Endothelial cell of hepatic sinusoid (primary cell): ENCODE results near the gene BMPR1A.
"Not testable (repeated sequence)": the region's sequence is repeated elsewhere in the genome, so short reads cannot be mapped to it uniquely, and the experiment has no call there.

Experiments
- in situ Hi-C: cut with HindIII; loops from 2 replicates; pipeline ENCODE4 v1.10.0; 2017; ENCODE audit warnings: low sequenced_read_pairs

The BMPR1A gene

DNA sequence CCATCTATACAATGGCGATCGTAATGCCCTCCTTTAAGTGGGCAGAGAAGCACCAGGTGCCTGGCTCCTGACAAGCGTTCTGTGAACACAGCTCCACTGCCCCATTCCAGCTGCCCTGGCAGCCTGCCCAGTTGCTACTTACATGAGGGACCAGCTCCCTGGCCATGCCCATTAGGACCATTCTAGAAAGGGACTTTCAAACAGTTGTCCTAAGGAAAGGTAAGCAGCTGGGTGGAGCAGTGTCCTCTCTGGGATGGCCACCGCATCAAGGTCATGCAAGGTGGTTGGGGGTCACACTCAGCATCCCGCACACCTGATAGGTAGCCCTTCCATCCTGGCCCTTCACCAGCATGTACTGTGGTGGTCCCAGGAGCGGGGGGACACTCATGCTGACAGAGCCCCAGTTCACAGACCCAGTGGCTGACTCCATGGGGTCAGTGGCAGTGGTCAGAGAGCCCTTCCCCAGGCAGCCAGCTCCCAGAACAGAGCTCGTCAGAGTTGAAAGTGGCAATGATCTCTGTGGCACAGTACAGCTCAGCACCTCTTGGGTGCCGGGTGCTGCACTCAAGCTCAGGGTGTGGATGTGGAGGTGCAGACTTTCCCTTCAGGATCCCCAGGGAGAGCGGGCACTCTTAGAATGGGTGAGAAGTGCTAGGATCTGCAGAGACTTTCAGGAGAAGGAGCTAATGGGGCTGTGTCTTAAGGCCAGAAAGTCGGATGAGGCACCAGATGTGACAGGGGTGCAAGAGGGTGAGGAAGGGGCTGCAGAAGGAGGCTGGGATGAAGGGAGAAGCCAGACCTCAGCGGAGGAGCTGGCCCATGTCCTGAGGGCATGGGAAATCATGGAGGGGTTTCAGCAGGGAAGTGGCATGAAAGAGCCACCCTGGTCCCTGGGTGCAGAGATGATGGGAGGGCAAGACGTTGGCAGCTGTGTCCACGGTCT lies 190.1 kb downstream of the BMPR1A start:
- in situ Hi-C loops = no loop called here

DNA sequence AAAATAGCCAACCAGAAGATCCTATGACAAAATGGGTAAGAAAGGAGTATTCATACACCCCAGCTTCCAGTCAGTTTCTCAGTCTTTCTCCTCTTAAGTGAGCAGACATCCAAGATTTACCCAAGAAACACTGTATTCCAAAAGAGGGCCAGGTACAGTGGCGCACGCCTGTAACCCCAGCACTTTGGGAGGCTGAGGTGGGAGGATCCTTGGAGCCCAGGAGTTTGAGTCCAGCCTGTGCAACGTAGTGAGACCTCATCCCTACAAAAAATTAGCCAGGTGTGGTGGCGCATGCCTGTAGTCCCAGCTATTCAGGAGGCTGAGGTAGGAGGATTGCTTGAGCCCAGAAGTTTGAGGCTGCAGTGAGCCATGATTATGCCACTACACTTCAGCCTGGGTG lies 191.4 kb downstream of the BMPR1A start:
- in situ Hi-C loops = not testable (repeated sequence)

GRCh38 chr10:86950349-86950748 lies 193.9 kb downstream of the BMPR1A start:
- in situ Hi-C loops = no loop called here

GRCh38 chr10:86951184-86951761 lies 194.9 kb downstream of the BMPR1A start:
- in situ Hi-C loops = no loop called here

DNA sequence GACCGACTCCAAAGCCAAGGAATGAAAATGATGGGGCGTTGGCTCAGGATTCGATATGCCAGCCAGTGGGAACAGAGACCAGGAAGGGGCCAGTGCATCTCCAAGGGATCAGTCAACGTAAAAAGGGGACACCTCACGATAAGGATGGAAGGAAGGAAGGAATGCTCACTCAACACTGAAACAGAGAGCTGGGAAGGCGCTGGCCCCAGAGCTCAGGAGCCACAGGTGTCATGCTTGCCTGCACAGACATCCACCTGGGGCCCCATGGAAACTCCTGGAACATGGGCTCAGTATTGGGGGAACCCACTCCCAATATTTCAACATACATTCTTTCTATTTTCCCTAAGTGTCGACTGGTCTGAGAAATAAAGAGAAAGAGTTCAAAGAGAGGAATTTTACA lies 195.7 kb downstream of the BMPR1A start:
- in situ Hi-C loops = no loop called here

DNA sequence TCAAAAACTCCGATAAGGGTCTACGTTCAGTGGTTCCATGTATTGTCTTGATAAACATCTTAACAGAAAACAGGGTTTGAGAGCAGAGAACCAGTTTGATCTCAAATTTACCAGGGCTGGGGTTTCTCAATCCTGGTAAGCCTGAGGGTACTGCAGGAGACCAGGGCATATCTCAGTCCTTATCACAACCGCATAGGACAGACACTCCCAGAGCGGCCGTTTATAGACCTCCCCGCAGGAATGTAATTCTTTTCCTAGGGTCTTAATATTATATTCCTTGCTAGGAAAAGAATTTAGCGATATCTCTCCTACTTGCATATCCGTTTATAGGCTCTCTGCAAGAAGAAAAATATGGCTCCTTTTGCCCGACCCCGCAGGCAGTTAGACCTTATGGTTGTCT lies 196.3 kb downstream of the BMPR1A start:
- in situ Hi-C loops = not testable (repeated sequence)

- in situ Hi-C loops = no loop called here
Measured at GRCh38 chr10:86953747-86954680, 197.6 kb downstream of the BMPR1A start.

- in situ Hi-C loops = no loop called here
Measured at GRCh38 chr10:86954681-86955500, 198.5 kb downstream of the BMPR1A start.

DNA sequence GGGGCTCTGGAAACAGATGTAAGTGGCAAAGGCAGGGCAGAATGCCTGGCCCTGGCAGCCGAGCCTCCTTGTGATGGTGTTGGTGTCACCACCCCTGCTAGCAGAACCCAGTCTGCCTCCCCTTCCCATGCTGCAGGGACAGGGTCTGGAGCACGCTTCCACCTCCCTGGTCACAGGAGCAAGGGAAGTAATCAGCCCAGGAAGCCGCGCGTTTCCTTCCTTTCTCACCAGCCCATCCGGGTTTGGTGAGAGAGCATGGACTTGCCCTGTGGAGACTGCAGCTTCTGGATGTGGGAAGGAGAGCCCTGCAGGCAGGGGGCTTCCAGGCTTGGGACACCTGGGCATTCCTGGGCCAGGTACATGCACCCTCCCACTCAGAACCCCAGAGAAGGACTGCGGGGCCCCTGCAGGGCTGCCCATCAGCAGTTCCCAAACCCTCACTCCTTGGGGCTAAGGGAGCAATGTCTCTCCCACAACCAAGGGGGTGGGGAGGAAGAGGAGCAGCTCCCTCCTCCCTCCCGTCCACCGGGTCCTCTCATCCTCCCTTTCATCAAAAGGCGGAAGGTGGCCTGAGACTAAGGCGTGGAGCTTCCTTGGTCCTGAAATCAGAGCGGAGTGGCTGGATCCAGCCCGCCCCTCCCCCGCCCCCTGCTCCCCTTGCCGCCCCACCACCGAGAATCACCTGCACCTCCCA lies 199.2 kb downstream of the BMPR1A start:
- in situ Hi-C loops = no loop called here

GRCh38 chr10:86956195-86956847 lies 199.9 kb downstream of the BMPR1A start:
- in situ Hi-C loops = no loop called here

DNA sequence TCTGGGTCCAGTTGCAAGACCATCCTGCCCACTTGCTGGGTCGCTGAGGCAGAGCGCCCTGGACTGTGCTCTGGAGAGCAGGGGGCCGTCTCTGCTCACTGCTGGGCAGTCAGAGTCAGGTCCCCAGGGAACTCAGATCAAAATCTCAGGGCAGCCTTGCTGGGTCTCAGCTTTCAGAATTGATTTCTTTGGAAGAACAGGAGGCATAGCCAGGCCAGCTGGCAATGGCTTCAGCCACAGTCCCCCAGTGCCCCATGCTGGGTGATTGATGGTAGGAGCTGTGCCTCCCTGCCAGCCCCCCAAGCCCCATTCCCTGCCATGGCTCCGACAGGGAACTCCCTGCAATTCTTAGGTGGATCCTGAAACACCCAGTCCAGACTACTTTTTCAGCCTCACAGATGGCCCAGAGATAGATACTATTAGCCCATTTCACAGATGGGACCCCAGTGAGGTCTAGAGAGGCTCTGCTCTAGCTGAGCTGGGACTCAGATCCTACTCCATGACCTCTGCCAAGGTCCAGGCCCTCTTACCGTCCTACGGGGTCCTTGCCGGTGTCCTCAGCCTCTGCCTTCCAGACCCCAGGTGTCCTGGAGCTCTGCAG lies 200.5 kb downstream of the BMPR1A start:
- in situ Hi-C loops = no loop called here

- in situ Hi-C loops = no loop called here
Measured at GRCh38 chr10:86957471-86958115, 201.2 kb downstream of the BMPR1A start, which contains the start of gene MMRN2. Gene MMRN2, minus strand, starts transcription at chr10:86957615. Its CDS starts 74 bp downstream, at chr10:86957541.

GRCh38 chr10:86958116-86958900 lies 201.9 kb downstream of the BMPR1A start, which contains the start of gene SNCG:
Gene SNCG, plus strand, starts transcription at chr10:86958599. Its CDS starts 99 bp downstream, at chr10:86958698.
- in situ Hi-C loops = no loop called here

DNA sequence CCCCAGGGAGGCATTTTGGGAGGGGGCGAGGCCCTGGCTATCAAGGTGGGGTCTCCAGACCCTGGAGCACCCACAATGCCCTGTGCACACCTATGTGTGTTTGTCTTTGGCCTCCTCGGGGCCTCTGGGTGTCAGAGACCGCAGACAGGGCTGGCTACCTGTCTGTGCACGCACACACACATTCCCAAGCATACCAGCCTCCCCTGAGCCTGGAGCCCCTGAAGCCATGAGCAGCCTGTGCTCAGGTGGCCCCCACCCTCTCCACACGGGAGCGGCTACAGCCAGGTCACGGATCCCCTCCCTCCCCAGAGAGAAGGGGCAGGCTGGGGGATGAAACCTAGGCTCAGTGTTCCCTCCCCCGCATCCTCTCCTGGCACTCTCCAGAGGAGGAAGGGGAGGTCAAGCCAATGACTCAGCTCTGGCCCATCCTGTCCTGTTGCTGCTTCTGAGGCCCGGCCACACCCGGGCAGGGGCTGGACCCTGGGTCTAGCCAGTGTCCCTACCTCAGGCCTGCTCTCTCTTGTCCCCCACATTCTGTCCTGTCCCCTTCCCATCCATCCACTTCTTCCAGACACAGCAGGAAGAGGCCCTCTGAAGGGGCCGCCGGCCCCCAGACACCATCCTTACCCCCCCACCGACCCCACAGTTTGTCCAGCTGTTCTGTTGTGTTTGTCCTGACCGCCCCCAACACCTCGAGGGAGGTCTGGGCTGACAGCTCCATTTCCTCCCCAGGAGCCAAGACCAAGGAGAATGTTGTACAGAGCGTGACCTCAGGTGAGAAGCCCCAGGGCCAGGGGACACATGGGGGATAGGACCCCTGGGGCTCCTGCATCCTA lies 202.7 kb downstream of the BMPR1A start:
- in situ Hi-C loops = no loop called here

- in situ Hi-C loops = no loop called here
Measured at GRCh38 chr10:86959737-86960002, 203.3 kb downstream of the BMPR1A start.

DNA sequence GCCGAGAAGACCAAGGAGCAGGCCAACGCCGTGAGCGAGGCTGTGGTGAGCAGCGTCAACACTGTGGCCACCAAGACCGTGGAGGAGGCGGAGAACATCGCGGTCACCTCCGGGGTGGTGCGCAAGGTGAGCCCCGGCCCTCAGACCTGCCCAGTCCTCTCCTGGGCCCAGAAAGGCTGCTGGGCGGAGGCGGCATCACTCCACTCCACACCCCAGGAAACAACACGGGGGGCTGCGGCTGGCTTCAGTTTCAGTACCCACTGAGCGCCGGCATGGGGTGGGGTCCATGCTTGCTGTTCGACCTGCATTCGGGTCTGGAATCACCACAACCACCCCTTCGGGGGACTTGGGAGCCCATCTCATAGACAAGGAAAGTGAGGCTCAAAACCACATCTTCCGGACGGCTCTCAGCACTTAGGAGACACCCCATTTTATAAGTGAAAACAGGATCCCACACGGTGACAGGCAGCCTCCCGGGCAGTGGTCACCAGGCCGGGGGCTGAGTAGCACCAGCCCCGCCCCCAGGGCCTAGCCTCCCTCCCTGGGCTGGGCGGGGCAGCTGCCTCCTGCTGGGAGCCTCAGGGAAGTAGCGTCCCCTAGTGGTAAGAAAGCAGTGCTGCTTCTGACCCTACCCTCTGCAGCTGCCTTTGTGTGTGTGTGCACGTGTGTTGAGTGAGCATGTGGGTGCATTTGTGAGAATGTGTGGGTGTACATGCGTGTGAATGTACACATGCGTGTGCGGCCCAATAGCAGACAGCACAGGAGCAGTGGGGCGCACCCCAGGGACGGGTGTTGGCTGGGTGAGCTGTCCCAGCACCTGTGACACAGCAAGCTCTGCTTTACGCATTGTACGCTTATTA lies 203.8 kb downstream of the BMPR1A start:
- in situ Hi-C loops = no loop called here
